22Rv1 (cell line): ENCODE data around the gene SENP7.

Source experiments
- CTCF ChIP-seq: fragments of 450-650 bp; IDR thresholded peaks from 2 replicates; pipeline ENCODE4 v1.5.1; 2017; ENCODE audit warnings: mild to moderate bottlenecking
- ZFX ChIP-seq: fragments of 450-650 bp; IDR thresholded peaks from 2 replicates; pipeline ENCODE4 v1.6.1; 2017; ENCODE audit warnings: antibody characterized with exemption, borderline replicate concordance

GRCh38 chr3:101501783-101502182 is 11.2 kb downstream of the SENP7 start:
- TF ChIP-seq CTCF (no peak), ZFX (no peak)
